HG02759 (cell line): ENCODE data around the gene UBE2S.
"Not testable (repeated sequence)": the region's sequence is repeated elsewhere in the genome, so short reads cannot be mapped to it uniquely, and the experiment has no call there.

ENCODE experiments used
- ATAC-seq: cut with Tn5 transposase; IDR thresholded peaks from one replicate; pipeline ENCODE4 v1.9.1; 2021; ENCODE audit warnings: mild to moderate bottlenecking, moderate library complexity; ENCODE audit not compliant: unreplicated experiment

Gene UBE2S

GRCh38 chr19:55406826-55407549, 600 bp downstream of the UBE2S start:
- peak; percentile 11 for ATAC-seq

DNA sequence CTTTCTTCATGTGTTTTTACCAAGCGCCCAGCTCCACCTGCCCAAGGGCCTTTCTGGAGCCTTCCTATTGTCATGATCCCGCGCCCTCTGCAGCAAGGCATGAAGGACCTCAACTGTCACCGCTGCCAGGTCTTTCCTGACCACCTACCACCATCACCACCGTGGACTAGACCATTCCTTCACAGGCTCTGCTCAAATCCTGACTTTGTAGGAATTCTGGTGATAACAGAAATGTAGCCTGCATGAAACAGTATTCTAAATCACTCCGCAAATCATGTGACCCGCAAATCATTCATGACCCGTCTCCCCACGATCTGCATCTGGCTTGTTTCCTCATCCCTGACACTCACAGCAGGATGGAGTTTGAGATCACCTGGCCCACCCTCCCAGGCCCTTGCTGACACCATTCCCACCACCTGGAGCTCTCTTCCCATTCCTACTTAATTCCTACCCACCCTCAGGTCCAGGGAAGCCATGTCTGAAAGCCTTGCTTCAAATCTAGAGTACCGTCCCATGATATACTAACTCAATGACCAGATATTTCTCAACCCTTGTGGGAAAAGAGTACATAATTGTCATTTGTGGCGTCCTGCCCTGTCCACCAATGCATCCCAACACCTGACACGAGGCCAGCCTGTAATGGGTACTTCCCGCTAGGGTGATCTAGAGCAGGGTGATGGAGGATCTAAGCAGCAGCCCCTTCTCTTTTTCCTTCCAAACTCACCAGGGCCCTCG, 1.3 kb downstream of the UBE2S start:
- ATAC-seq = no peak

DNA sequence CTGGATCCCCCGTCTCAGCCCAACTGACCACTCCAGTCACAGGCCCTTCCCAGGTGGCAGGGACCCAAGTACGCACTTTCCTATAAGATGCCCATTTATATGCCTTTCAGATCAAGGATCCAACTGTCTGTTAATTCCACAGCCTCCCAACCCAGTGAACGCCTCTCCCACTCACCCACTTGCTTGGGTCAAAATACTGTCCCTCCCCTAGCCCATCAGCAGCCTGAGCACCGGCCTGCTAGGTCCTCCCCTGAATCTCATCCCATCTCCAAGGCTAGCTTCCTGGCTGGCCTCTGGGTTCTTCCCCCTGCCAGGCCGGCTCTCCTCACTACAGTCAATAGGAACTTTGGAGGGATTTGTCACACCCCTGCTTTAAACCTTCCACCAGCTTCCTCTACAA, 1.9 kb downstream of the UBE2S start:
- ATAC-seq = no peak

- no peak for ATAC-seq
Observed at GRCh38 chr19:55402509-55402908, 5.1 kb downstream of the UBE2S start.

DNA sequence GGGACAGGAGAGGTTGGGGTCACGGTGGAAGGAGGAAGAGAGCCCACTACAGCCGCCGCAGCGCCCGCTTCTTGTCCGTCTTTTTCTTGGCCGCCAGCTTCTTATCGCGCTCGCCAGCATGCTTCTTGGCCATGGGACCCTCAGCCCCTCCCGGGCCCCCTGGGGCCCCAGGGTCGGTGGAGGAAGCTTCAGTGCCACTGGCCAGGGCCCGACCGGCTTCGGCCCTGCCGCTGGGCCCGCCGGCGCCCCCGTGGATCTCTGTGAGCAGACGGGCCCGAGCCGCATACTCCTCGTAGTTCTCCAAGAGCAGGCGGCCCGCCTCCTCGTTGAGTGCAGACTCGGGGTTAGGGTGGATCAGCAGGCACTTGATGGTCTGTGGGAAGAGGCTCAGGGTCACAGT, 6.2 kb downstream of the UBE2S start:
- not testable (repeated sequence) for ATAC-seq

- ATAC-seq = no peak
Observed at GRCh38 chr19:55400281-55401087, 7.1 kb downstream of the UBE2S start.

GRCh38 chr19:55398200-55398925, 9.2 kb downstream of the UBE2S start:
- ATAC-seq = no peak

DNA sequence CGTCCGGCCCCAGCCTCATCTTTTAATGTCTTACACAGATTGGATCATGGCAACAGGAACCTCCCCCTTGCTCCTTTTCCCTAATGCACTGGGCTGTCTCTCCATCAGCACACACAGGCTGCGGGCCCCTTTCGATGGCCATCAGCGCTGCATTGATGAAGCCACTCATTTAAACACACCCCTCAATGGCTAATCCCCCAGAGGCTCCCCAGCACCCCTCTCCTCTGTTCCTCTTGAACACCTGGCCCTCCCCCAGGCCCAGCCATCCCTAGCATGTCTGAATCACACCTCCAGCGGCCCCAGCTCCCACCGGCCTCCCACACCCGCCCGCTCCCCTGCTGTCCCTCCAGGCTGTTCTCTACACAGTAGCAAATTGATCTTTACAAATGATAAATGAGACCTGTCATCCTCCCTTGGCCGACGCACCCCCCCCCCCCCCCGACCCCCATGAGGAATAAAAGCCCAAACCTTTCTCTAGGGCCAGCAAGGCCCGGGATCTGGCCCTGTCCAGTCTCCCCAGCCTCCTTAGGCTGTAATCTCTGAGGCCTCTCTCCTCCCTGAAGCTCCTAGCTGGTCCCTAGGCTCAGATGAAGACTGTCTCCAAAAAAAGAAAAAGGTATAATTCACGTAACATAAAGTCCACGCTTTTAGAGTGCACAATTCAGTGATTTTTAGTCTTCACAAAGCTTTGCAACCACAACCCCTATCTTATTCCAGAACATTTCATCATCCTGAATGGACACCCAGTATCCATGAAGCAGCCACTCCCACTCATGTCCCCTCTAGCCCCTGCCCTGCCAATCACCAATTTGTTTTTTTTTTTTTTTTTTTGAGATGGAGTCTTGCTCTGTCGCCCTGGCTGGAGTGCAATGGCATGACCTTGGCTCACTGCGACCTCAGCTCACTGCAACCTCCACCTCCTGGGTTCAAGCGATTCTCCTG, 14.5 kb downstream of the UBE2S start:
- no peak for ATAC-seq

DNA sequence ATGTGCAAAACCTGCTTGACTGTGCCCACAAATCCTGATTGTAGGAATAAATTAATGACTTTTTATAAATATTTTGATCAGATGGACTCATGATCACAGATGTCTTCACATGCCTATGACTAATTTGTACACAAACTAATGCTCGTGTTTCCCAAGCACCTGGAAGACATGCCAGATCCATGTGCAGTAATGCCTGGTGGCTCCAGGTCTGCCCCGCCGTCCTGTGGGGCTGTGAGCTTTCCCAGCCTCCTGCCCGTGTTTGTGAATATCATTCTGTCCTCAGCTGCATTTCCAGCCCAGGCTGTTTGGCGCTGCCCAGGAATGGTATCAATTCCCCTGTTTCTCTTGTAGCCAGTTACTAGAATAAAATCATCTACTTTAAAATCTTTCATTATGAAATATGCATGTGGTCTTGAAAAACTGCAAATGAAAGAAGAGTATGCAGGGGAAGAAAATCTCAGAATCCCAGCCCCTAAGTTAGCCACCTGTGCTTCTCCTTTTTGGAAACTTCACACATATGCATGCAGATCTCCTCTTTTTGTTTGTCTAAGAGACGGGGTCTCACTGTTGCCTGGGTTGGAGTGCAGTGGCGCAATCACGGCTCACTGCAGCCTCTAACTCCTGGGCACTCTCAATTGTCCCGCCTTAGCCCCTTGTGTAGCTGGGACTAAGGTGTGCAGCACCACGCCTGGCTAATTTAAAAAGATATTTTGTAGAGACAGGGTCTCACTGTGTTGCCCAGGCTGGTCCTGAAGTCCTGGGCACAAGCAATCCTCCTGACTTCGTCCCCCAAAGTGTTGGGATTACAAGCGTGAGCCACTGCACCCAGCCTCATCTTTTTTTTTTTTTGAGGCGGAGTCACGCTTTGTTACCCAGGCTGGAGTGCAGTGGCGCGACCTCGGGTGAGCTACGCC, 15.6 kb downstream of the UBE2S start:
- no peak for ATAC-seq

- ATAC-seq = no peak
Observed at GRCh38 chr19:55391191-55391670, 16.4 kb downstream of the UBE2S start.

- no peak for ATAC-seq
Observed at GRCh38 chr19:55390461-55390880, 17.1 kb downstream of the UBE2S start.

DNA sequence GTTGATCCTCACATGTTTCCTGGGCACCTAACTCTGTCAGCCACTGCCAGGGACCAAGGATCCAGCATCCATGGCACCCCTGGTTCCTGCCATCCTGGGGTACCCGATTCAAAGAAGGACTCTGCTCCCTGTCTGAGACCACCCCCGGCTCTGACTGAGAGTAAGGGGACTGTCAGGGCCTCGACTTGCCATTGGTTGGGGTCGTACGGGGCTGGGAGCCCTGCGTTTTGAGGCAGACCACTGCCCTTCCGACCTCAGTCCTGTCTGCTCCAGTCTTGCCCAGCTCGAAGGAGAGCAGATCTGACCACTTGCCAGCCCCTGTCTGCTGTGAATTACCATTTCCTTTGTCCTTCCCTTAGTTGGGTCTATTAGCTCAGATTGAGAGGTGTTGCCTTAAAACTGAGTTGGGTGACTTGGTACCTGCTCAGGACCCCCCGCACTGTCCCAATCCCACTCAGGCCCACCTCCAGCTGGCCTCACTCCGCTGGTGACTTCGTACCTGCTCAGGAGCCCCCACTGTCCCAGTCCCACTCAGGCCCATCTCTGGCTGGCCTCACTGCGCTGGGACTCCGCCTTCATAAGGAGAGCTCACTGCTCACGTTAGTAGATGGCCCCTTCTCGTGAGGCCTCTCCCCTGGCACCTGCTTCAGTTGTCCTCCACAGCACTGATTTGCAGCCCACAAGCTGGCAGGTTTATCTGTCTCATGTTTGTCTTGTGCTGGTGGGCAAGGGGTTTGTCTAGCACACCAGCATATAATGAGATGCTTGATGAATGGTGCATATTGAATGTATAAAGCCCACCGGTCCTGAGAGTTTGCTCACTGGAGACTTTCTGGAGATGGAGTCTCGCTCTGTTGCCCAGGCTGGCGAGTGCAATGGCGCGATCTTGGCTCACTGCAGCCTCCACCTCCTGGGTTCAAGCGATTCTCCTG, 17.9 kb downstream of the UBE2S start:
- ATAC-seq = no peak

GRCh38 chr19:55387736-55388497, 19.7 kb downstream of the UBE2S start:
- no peak for ATAC-seq

DNA sequence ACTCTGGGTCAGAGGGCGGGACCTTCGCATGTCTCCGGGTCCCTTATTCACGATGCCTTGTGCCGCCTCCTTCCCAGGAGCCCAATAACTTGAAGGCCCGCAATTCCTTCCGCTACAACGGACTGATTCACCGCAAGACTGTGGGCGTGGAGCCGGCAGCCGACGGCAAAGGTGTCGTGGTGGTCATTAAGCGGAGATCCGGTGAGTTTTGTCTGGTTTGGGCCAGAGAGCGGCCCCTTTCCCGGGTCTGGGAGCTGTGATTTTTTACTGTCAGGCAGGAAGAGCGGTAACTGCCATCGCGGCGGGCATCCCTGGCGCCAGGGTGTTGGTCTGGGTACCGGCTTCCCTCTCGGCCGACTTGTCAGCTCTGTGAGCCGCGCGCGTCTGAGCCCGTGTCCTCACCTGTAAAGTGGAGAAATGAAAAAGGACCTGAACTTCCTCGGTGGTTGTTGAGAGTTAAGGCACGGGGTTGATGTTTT, 21.1 kb downstream of the UBE2S start:
- no peak for ATAC-seq

DNA sequence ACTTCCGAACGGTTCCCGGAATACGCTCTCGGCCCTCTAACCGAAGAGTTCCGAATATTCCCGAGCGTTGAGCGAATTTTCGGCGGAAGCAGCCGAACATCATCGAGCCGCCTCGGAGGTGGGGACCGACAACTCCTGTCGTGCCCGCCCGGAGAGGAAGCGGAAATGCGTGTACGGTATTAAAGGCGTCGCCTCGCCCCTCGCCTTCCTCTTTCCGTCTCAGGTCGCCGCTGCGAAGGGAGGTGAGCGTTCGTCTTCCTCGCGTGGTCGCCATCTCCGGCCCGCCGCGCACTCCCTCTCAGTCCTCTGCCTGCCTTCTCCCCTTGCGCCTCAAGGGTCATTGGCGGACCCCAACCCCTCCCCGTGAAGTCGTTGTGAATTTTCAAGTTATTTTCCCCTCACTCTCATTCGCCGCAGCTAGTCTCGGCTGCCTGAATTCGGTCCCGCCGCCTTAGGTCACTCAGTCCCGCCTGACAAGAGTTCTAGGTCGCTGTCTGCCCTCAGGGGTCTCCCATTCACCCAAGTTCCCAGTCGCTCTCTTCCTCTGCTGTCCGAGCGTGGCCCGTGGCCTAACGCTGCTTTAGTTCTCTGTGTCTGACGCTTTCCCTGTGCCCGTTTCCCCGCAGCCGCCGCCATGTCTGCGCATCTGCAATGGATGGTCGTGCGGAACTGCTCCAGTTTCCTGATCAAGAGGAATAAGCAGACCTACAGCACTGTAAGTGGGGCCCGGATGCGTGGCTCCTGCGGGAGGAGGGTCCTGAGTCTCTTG, 21.7 kb downstream of the UBE2S start, which contains the start of gene RPL28:
Gene RPL28, plus strand, starts transcription at position 209 of the 769 bp plus-strand sequence. Its CDS starts 426 bp downstream, at position 635.
- peak; percentile 66 for ATAC-seq
